B cell (primary cell): ENCODE measurements around the gene VAV2. TPM values are rescaled to one million over a fixed set of nuclear protein-coding genes. Genes with fewer than 3 reads are reported as not detected.
A peak's percentile ranks its signal among the peaks of the same experiment; 100 is the strongest.

Experiments
- ATAC-seq: fragments of 200-7000 bp; cut with Tn5 transposase; one replicate; pipeline ENCODE4 v1.10.0; 2021; ENCODE audit warnings: low read depth, mild to moderate bottlenecking, moderate number of reproducible peaks, moderate library complexity
- CTCF ChIA-PET: fragments of 350-600 bp; sonication (Branson Sonifier 250); formaldehyde crosslinking; loops from one replicate; lab custom pipeline; 2021; ENCODE audit warnings: antibody characterized with exemption, inconsistent platforms; lab: Charles Lee
- POLR2A ChIA-PET: fragments of 350-600 bp; sonication (Branson Sonifier 250); formaldehyde crosslinking; loops from one replicate; lab custom pipeline; 2021; ENCODE audit warnings: antibody characterized with exemption; lab: Charles Lee
- DNase-seq: peaks from one replicate; pipeline ENCODE4 v3.0.0; 2013
- H2AFZ ChIP-seq: 2 replicates; pipeline ENCODE4 v1.6.1; 2012; ENCODE audit warnings: mild to moderate bottlenecking, low read depth, low read length; ENCODE audit not compliant: insufficient read depth, poor library complexity, severe bottlenecking
- H3K27ac ChIP-seq, 2 donors: 1 replicate in 1 of 2; 2 replicates in 1 of 2; pipeline ENCODE4 v1.5.1; 2012 to 2013; ENCODE audit warnings: low read length in 2 of 2, mild to moderate bottlenecking in 2 of 2, moderate library complexity in 1 of 2
- H3K27me3 ChIP-seq, 4 experiments: fragments of 200-600 bp in 1 of 4; sonication (generic) in 1 of 4; replicated peaks in 1 of 4; 1 replicate in 2 of 4; 2 replicates in 2 of 4; pipeline versions ENCODE4 v1.6.1 to v1.7.0; 2013 to 2016; ENCODE audit warnings: low read length in 3 of 4, mild to moderate bottlenecking in 2 of 4, mixed read lengths in 1 of 4, moderate library complexity in 1 of 4; ENCODE audit not compliant: insufficient read depth in 4 of 4, control insufficient read depth in 3 of 4; ENCODE audit errors: control extremely low read depth in 1 of 4
- H3K36me3 ChIP-seq, 2 experiments: replicated peaks in 1 of 2; 1 replicate in 1 of 2; 2 replicates in 1 of 2; pipeline versions ENCODE4 v1.6.1 to v1.7.1; 2013; ENCODE audit warnings: low read length in 1 of 2; ENCODE audit not compliant: insufficient read depth in 2 of 2, control insufficient read depth in 1 of 2; ENCODE audit errors: control extremely low read depth in 1 of 2, extremely low read depth in 1 of 2
- H3K4me1 ChIP-seq, 2 donors: fragments of 200-600 bp in 1 of 2; sonication (generic) in 1 of 2; 1 replicate in 1 of 2; 2 replicates in 1 of 2; pipeline versions ENCODE4 v1.5.1 to v1.6.1; 2013 to 2017; ENCODE audit warnings: low read length in 2 of 2; ENCODE audit not compliant: control insufficient read depth in 2 of 2, insufficient read depth in 2 of 2
- H3K4me2 ChIP-seq: replicated peaks from 2 replicates; pipeline ENCODE3; 2012; ENCODE audit warnings: mild to moderate bottlenecking, low read depth, low read length; ENCODE audit not compliant: poor library complexity, severe bottlenecking
- H3K4me3 ChIP-seq, 5 experiments: fragments of 200-600 bp in 1 of 5; sonication (generic) in 1 of 5; 1 replicate in 3 of 5; 2 replicates in 2 of 5; pipeline versions ENCODE4 v1.5.1 to v1.7.0; 2011 to 2016; ENCODE audit warnings: low read length in 4 of 5, mild to moderate bottlenecking in 4 of 5, low read depth in 2 of 5, control low read depth in 1 of 5, moderate library complexity in 1 of 5; ENCODE audit not compliant: insufficient read depth in 1 of 5; ENCODE audit errors: control extremely low read depth in 1 of 5, extremely low read depth in 1 of 5
- H3K79me2 ChIP-seq: fragments of 200-600 bp; sonication (generic); one replicate; pipeline ENCODE4 v1.6.0; 2016; ENCODE audit warnings: low read length; ENCODE audit not compliant: control insufficient read depth, insufficient read depth
- H3K9ac ChIP-seq: fragments of 200-600 bp; sonication (generic); 2 replicates; pipeline ENCODE4 v1.6.1; 2017; ENCODE audit warnings: mild to moderate bottlenecking, low read length, moderate library complexity
- H3K9me3 ChIP-seq, 3 donors: one replicate each; pipeline versions ENCODE4 v1.6.1 to v1.7.1; 2013; ENCODE audit warnings: low read length in 2 of 3; ENCODE audit not compliant: control insufficient read depth in 2 of 3, insufficient read depth in 1 of 3; ENCODE audit errors: control extremely low read depth in 1 of 3
- H4K20me1 ChIP-seq: 2 replicates; pipeline ENCODE4 v1.6.0; 2012; ENCODE audit warnings: mild to moderate bottlenecking, low read length; ENCODE audit not compliant: insufficient read depth, control insufficient read depth, poor library complexity, severe bottlenecking
- H3K27ac Mint-ChIP-seq: one replicate; pipeline ENCODE4 v1.8.0; 2021; ENCODE audit warnings: mixed read lengths
- H3K27me3 Mint-ChIP-seq: one replicate; pipeline ENCODE4 v1.8.0; 2021; ENCODE audit warnings: mixed read lengths
- H3K4me1 Mint-ChIP-seq: one replicate; pipeline ENCODE4 v1.8.0; 2021; ENCODE audit warnings: mixed read lengths
- H3K4me3 Mint-ChIP-seq: one replicate; pipeline ENCODE4 v1.8.0; 2021; ENCODE audit warnings: mixed read lengths
- H3K9me3 Mint-ChIP-seq: one replicate; pipeline ENCODE4 v1.8.0; 2022; ENCODE audit warnings: mixed read lengths; ENCODE audit not compliant: insufficient read depth
- EZH2 ChIP-seq: IDR thresholded peaks from 2 replicates; pipeline ENCODE4 v1.6.1; 2012; ENCODE audit warnings: borderline replicate concordance, low read depth, mild to moderate bottlenecking, moderate library complexity, low read length; ENCODE audit not compliant: insufficient read depth, poor library complexity, severe bottlenecking
- WGBS: methylation state at CpG from one replicate; pipeline ENCODE4 v1.1.5; 2013; ENCODE audit warnings: missing lambda C conversion rate; ENCODE audit not compliant: insufficient coverage; 5-methylcytosine and 5-hydroxymethylcytosine counted together
- intact Hi-C: fragments of 100-400 bp; cut with micrococcal nuclease; formaldehyde crosslinking; loops from one replicate; pipeline ENCODE4 v1.10.0; 2022
- polyA plus RNA-seq: library from polyadenylated mRNA; depleted of rRNA; stranded (reverse); fragments of >200 nt; gene quantifications from 2 replicates; pipeline ENCODE4 v1.2.3, GENCODE V29; 2012
- total RNA-seq, 2 donors: library from RNA; stranded (reverse); fragments of 120-200 nt in 1 of 2; gene quantifications; 1 replicate in 1 of 2; 2 replicates in 1 of 2; pipeline versions ENCODE4 v1.2.3 to v1.2.4, GENCODE V29; 2013 to 2022
- TF ChIP-seq, protein P1 (sequence below): fragments of 200-600 bp; IDR thresholded peaks from one replicate; pipeline ENCODE4 v1.8.0; 2022; ENCODE audit warnings: antibody characterized with exemption, mild to moderate bottlenecking

VAV2 gene
- total and polyA plus RNA-seq, 2 donors (not counting 1 experiment from before 2014, with no cell fraction given): 34.4 to 128 TPM

DNA sequence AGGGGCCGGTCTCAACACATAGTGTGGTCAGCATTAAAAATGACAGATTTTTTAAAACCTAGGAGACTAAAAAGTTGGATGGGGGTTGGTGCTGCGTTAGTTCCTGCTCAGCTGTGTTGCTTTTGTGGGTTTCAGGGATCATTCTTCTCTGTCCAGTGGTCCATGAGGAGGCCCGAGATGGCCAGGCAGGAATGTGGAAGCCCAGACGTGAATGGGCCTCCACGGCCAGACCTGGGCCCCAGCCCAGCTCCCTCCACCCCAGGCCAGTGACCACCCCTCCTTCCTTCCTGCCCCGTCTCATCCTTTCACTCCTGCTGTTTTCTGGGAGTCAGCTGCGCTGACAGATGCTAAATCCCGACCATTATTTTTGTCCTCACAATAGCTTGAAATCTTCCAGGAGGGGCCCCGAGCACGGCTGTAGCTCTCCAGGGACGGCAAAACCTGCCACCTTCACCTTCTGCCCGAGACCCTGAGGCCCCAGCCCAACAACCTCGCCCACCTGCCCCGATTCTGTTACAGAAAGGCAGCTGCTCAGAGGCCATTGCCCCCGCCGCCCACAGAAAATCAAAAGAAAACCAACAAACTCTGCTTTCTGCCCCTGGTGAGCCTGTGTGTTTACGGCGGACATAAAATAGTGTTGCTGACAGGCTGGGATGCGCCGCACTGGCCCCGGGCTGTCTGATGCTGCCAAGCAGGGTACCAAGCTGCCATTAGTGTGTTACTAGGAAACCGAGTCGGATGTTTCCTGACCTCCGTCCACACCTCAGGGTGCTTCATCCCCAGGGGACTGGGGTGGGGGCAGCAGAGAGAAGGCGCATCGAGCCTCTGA is 170.3 kb downstream of the VAV2 start:
- Histone ChIP-seq H2AFZ (no peak overlapping the region), H4K20me1 (peaks cover 2% of the 10 kb centered on the region), H3K79me2 (peaks cover 44% of the 10 kb centered on the region), H3K4me3 (peak overlapping the region in 4 of 5 experiments; percentile 31 to 63 (median 40)), H3K36me3 (peaks cover 0 to 13% of the 10 kb centered on the region in 2 experiments), H3K4me2 (peak overlapping the region; percentile 89), H3K9ac (peak overlapping the region; percentile 63), H3K27ac (peak overlapping the region; percentile 99), H3K4me1 (peaks cover 55 to 70% of the 10 kb centered on the region in 2 donors), H3K9me3 (peaks cover 0 to 7% (median 0%) of the 10 kb centered on the region in 3 donors), H3K27me3 (no peaks in the 10 kb centered on the region)
- peak overlapping the region; percentile 97 for H3K27ac Mint-ChIP-seq
- ATAC-seq (peak; percentile 56), DNase-seq (peak; percentile 83)
- CTCF ChIA-PET: interaction anchor here (0.8 to 1.6 kb wide), 5 partner anchors 28 to 172 kb away, joined by 3 to 10 read pairs (median 4); no protein-coding TSS in a partner anchor
- intact Hi-C loops: loop anchor here (1.0 to 2.0 kb wide), 5 partner anchors 29 to 170 kb away; partner anchors contain the start of gene VAV2
- WGBS: 54% methylated on average over 24 of the region's 26 CpGs
- H3K27me3 Mint-ChIP-seq: no peaks in the 10 kb centered on the region
- POLR2A ChIA-PET: interaction anchor here (0.8 to 1.2 kb wide), 2 partner anchors 8 to 343 kb away, joined by 3 read pairs; partner anchors contain the start of gene RNU6ATAC
- H3K9me3 Mint-ChIP-seq: no peaks in the 10 kb centered on the region
- H3K4me1 Mint-ChIP-seq: peaks cover 81% of the 10 kb centered on the region
- H3K4me3 Mint-ChIP-seq: peak overlapping the region; percentile 88
- TF ChIP-seq, protein P1, sequence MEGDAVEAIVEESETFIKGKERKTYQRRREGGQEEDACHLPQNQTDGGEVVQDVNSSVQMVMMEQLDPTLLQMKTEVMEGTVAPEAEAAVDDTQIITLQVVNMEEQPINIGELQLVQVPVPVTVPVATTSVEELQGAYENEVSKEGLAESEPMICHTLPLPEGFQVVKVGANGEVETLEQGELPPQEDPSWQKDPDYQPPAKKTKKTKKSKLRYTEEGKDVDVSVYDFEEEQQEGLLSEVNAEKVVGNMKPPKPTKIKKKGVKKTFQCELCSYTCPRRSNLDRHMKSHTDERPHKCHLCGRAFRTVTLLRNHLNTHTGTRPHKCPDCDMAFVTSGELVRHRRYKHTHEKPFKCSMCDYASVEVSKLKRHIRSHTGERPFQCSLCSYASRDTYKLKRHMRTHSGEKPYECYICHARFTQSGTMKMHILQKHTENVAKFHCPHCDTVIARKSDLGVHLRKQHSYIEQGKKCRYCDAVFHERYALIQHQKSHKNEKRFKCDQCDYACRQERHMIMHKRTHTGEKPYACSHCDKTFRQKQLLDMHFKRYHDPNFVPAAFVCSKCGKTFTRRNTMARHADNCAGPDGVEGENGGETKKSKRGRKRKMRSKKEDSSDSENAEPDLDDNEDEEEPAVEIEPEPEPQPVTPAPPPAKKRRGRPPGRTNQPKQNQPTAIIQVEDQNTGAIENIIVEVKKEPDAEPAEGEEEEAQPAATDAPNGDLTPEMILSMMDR: no peak
- no peak for TF ChIP-seq EZH2
